MM.1S (cell line): ENCODE results near the gene KIF16B.

Experiments used
- DNase-seq: peaks from one replicate; pipeline ENCODE4 v3.0.0-alpha.2; 2015
- H2AFZ ChIP-seq: fragments of 300-600 bp; sonication (generic); 2 replicates; pipeline ENCODE4 v1.6.0; 2016; ENCODE audit warnings: antibody characterized with exemption, low read length
- H3F3A ChIP-seq: fragments of 300-600 bp; sonication (generic); 2 replicates; pipeline ENCODE4 v1.6.1; 2016; ENCODE audit warnings: mild to moderate bottlenecking, antibody characterized with exemption, low read length, moderate library complexity, mixed read lengths; ENCODE audit not compliant: insufficient read depth
- H3K27ac ChIP-seq: fragments of 300-600 bp; sonication (generic); 2 replicates; pipeline ENCODE4 v1.5.1; 2016; ENCODE audit warnings: mild to moderate bottlenecking, low read length
- H3K27me3 ChIP-seq: fragments of 300-600 bp; sonication (generic); replicated peaks from 2 replicates; pipeline ENCODE4 v1.6.0; 2016; ENCODE audit warnings: low read length; ENCODE audit not compliant: insufficient read depth
- H3K36me3 ChIP-seq: fragments of 300-600 bp; sonication (generic); replicated peaks from 2 replicates; pipeline ENCODE4 v1.6.1; 2016; ENCODE audit warnings: mild to moderate bottlenecking, low read length, mixed read lengths; ENCODE audit not compliant: insufficient read depth
- H3K4me1 ChIP-seq: fragments of 300-600 bp; sonication (generic); 2 replicates; pipeline ENCODE4 v1.6.1; 2016; ENCODE audit warnings: low read length, mixed read lengths
- H3K4me2 ChIP-seq: fragments of 300-600 bp; sonication (generic); 2 replicates; pipeline ENCODE4 v1.6.0; 2016; ENCODE audit warnings: low read depth, low read length
- H3K4me3 ChIP-seq: fragments of 300-600 bp; sonication (generic); 2 replicates; pipeline ENCODE4 v1.5.1; 2016; ENCODE audit warnings: low read length, mixed read lengths
- H3K79me2 ChIP-seq: fragments of 300-600 bp; sonication (generic); 2 replicates; pipeline ENCODE4 v1.6.1; 2016; ENCODE audit warnings: mixed run types, low read length, mixed read lengths
- H3K9ac ChIP-seq: fragments of 300-600 bp; sonication (generic); 2 replicates; pipeline ENCODE4 v1.6.1; 2016; ENCODE audit warnings: low read length, mixed read lengths
- H3K9me2 ChIP-seq: fragments of 300-600 bp; sonication (generic); replicated peaks from 2 replicates; pipeline ENCODE4 v1.6.1; 2016; ENCODE audit warnings: mild to moderate bottlenecking, low read length, mixed read lengths; ENCODE audit not compliant: insufficient read depth
- H3K9me3 ChIP-seq: fragments of 300-600 bp; sonication (generic); replicated peaks from 2 replicates; pipeline ENCODE4 v1.6.1; 2016; ENCODE audit warnings: mild to moderate bottlenecking, low read length, mixed read lengths; ENCODE audit not compliant: insufficient read depth
- H4K20me1 ChIP-seq: fragments of 300-600 bp; sonication (generic); 2 replicates; pipeline ENCODE4 v1.6.1; 2016; ENCODE audit warnings: mild to moderate bottlenecking, low read length, moderate library complexity, mixed read lengths; ENCODE audit not compliant: insufficient read depth
- CTCF ChIP-seq: fragments of 300-600 bp; sonication (generic); IDR thresholded peaks from 2 replicates; pipeline ENCODE4 v1.5.1; 2016; ENCODE audit warnings: antibody characterized with exemption, low read length, mixed read lengths
- EZH2 ChIP-seq: fragments of 300-600 bp; sonication (generic); optimal IDR thresholded peaks from 2 replicates; pipeline ENCODE3; 2017; ENCODE audit warnings: low read depth, mild to moderate bottlenecking, antibody characterized with exemption, low read length, mixed read lengths
- EZH2phosphoT487 ChIP-seq: fragments of 300-600 bp; sonication (generic); IDR thresholded peaks from 2 replicates; pipeline ENCODE4 v1.6.1; 2018; ENCODE audit warnings: antibody characterized with exemption, low read length

KIF16B gene

DNA sequence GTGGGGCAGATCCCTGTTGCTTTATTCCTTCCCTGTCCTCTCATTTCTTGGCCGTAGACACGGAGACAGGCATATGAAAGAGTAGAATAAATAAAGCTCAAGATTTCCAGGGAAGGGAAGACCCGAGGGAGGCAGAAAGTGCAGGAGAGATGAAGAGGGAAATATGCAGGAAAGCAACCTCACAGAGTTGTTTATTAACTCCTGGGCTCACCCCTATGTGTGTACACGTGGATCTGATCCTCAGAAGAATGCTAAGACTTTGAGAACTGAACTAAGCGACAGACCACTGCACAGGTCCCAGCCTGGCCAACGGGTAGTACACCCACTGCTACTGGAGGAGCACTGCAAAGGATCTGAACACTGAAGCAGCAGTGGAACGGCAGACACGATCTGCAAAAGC is 156.2 kb downstream of the KIF16B start:
- no peaks in the 10 kb centered on the region for H3K4me1 ChIP-seq
- DNase-seq = no peak
- no peaks in the 10 kb centered on the region for H3K36me3 ChIP-seq
- H3K27me3 ChIP-seq = no peaks in the 10 kb centered on the region
- TF ChIP-seq CTCF (no peak), EZH2phosphoT487 (no peak), EZH2 (no peak)
- no peak overlapping the region for H3K4me3 ChIP-seq
- no peaks in the 10 kb centered on the region for H3K79me2 ChIP-seq
- H3K27ac ChIP-seq = no peak overlapping the region
- H3F3A ChIP-seq = no peaks in the 10 kb centered on the region
- no peak overlapping the region for H2AFZ ChIP-seq
- H3K4me2 ChIP-seq = no peak overlapping the region
- no peaks in the 10 kb centered on the region for H3K9me3 ChIP-seq
- no peak overlapping the region for H3K9ac ChIP-seq
- H4K20me1 ChIP-seq = no peaks in the 10 kb centered on the region
- H3K9me2 ChIP-seq = no peaks in the 10 kb centered on the region

- Histone ChIP-seq H4K20me1 (no peaks in the 10 kb centered on the region), H3K4me2 (no peak overlapping the region), H3K27ac (no peak overlapping the region), H3K9ac (no peak overlapping the region), H3K79me2 (no peaks in the 10 kb centered on the region), H3F3A (no peaks in the 10 kb centered on the region), H2AFZ (no peak overlapping the region), H3K27me3 (no peaks in the 10 kb centered on the region), H3K9me2 (no peaks in the 10 kb centered on the region), H3K36me3 (no peaks in the 10 kb centered on the region), H3K4me1 (no peaks in the 10 kb centered on the region), H3K9me3 (no peaks in the 10 kb centered on the region), H3K4me3 (no peak overlapping the region)
- TF ChIP-seq EZH2 (no peak), CTCF (no peak), EZH2phosphoT487 (no peak)
- DNase-seq = no peak
Measured at GRCh38 chr20:16415071-16416053, 157.9 kb downstream of the KIF16B start.

DNA sequence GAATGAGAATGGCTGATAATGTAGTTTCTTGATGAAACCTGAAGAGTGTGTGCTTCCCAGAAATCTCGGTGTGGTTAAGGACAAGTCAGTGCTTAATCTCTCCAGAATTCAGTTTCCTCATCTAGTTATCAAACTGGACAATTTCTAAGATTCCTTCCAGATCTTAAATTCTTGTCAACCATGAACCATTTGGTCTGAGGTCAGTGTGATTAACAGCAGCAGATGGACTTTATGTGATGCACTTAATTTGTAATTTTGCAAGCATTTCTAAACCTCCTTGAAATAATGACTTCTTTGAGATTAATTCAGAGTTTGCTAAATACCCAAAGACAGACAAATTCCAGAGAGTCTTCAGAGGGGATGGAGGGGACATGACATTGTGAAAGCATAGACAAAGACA is 160.3 kb downstream of the KIF16B start:
- TF ChIP-seq EZH2 = no peak
- H2AFZ ChIP-seq = no peak overlapping the region
- H3K4me3 ChIP-seq = no peak overlapping the region
- no peaks in the 10 kb centered on the region for H3K36me3 ChIP-seq
- H3K4me2 ChIP-seq = no peak overlapping the region
- H3F3A ChIP-seq = no peaks in the 10 kb centered on the region
- H3K9me3 ChIP-seq = no peaks in the 10 kb centered on the region
- no peaks in the 10 kb centered on the region for H3K79me2 ChIP-seq
- H4K20me1 ChIP-seq = no peaks in the 10 kb centered on the region
- no peaks in the 10 kb centered on the region for H3K27me3 ChIP-seq
- no peak for DNase-seq
- H3K9me2 ChIP-seq = no peaks in the 10 kb centered on the region
- H3K27ac ChIP-seq = no peak overlapping the region
- H3K9ac ChIP-seq = no peak overlapping the region
- H3K4me1 ChIP-seq = no peaks in the 10 kb centered on the region

GRCh38 chr20:16411361-16411760 is 161.9 kb downstream of the KIF16B start:
- Histone ChIP-seq H3K27ac (no peak overlapping the region), H3F3A (no peaks in the 10 kb centered on the region), H3K79me2 (no peaks in the 10 kb centered on the region), H3K4me1 (no peaks in the 10 kb centered on the region), H4K20me1 (no peaks in the 10 kb centered on the region), H3K9me3 (no peaks in the 10 kb centered on the region), H2AFZ (no peak overlapping the region), H3K4me3 (no peak overlapping the region), H3K27me3 (no peaks in the 10 kb centered on the region), H3K36me3 (no peaks in the 10 kb centered on the region), H3K4me2 (no peak overlapping the region), H3K9me2 (no peaks in the 10 kb centered on the region), H3K9ac (no peak overlapping the region)
- TF ChIP-seq EZH2phosphoT487 (no peak), EZH2 (no peak), CTCF (no peak)
- no peak for DNase-seq
